GM12801 (cell line): ENCODE measurements around the gene DIABLO.

Experiments used
- TF ChIP-seq, protein P1 (sequence below): IDR thresholded peaks from one replicate; pipeline ENCODE4 v1.5.1; 2011; ENCODE audit warnings: control low read depth; ENCODE audit not compliant: insufficient read length; ENCODE audit errors: extremely low read depth

DIABLO gene

DNA sequence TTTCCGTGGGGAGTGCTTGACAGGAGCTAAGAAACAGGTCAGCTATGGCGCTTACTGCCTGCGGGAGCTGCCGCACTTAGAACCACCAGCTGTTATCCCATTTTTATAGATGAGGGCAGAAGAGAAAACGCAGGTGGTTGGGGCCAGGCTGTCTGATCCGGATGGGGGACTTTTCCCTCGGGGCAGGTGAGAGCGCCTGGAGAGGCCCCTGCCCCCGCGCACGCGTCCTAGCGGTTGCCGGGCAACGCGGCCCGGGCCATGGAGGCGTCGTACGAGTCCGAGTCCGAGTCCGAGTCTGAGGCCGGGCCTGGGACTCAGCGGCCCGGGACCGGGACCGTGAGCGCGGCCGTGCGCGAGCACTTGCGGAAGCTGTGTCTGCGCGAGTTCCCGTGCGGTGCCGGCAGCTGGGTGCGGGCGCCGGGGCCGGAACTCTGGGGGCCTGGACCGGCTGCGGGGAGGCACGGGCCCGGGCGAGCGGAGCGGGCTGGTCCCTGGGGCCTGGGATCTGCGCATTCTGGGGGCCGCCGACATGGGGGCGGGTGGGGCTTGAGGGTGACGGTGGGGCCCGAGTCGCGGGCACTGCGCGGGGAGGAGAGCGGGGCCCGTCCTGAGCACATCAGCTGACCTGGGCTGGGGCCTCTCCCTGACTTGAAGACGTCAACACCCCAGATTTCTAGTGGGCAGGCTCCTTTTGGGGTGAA lies 42.8 kb downstream of the DIABLO start, which contains the start of gene LRRC43:
TSS of gene LRRC43 (plus strand) at position 237 of the 701 bp plus-strand sequence. CDS start at position 259, 22 bp downstream.
- TF ChIP-seq, protein P1, sequence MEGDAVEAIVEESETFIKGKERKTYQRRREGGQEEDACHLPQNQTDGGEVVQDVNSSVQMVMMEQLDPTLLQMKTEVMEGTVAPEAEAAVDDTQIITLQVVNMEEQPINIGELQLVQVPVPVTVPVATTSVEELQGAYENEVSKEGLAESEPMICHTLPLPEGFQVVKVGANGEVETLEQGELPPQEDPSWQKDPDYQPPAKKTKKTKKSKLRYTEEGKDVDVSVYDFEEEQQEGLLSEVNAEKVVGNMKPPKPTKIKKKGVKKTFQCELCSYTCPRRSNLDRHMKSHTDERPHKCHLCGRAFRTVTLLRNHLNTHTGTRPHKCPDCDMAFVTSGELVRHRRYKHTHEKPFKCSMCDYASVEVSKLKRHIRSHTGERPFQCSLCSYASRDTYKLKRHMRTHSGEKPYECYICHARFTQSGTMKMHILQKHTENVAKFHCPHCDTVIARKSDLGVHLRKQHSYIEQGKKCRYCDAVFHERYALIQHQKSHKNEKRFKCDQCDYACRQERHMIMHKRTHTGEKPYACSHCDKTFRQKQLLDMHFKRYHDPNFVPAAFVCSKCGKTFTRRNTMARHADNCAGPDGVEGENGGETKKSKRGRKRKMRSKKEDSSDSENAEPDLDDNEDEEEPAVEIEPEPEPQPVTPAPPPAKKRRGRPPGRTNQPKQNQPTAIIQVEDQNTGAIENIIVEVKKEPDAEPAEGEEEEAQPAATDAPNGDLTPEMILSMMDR = no peak

- TF ChIP-seq, protein P1 = no peak
Observed at GRCh38 chr12:122174155-122174845, 51.6 kb downstream of the DIABLO start, which contains the start of gene IL31. Gene IL31, minus strand, starts transcription at chr12:122174221. Its CDS starts 49 bp downstream, at chr12:122174172.

DNA sequence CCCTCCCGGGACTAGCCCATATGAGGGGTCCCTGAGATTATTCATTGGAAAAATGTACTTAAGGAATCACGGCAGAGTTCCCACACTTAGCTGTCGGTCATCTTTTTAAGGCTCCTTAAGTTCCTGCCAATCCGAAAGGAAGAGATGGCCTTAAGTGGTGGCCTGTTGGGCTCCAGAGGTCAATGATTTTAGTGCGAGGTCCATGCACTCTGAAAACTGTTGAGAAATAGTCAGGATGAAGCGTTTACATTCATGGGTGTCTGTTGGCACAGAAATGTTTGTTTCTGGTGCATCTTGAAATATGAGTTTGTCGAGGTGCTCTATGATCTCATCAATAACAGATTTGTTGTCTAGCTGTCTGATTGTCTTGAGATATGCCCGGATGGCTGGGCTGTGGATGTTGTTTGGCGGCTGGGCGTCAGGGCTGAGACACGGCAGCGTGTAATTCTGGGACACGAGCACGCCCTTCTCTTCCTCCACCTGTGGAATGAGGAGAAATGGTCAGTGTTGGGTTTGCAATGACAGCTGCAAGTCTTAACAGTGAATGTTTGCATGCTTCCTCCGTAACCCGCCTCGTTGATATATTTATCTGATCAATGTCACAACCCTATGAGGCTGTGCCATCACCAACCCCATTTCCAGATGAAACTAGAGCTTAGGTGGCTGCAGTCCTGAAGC lies 53.5 kb downstream of the DIABLO start:
- TF ChIP-seq, protein P1 = no peak

DNA sequence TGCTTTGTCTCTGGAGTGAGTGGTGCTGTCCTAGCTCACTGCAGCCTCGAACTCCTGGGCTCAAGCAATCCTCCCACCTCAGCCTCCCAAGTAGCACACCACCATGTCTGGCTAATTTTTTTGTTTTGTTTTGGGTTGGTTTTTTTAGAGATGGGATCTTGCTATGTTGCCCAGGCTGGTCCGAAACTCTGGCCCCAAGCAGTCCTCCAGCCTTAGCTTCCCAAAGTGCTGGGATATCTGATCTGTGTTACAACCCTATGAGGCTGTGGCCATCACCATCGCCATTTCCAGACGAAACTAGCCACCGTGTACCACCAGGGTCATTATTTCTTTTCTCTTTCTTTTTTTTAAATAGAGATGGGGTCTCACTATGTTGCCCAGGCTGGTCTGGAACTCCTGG lies 54.5 kb downstream of the DIABLO start:
- TF ChIP-seq, protein P1 = no peak

DNA sequence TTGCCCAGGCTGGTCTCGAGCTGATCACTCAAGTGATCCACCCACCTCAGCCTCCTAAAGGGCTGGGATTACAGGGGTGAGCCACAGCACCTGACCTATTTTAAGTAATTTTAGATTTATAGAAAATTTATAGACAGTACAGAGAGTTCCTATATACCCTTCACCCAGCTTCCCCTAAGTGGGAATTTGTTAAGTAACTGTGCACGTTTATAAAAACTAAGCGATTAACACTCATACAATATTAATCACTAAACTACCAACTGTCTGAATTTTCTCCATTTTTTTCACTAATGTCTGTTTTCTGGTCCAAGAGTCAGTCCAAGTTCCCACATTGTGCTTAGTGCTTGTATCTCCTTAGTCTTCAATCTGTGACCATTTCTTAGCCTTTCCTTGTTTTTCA lies 57.4 kb downstream of the DIABLO start:
- TF ChIP-seq, protein P1 = no peak

- TF ChIP-seq, protein P1 = no peak
Observed at GRCh38 chr12:122167356-122167925, 58.4 kb downstream of the DIABLO start.
